Duodenal mucosa (tissue), 2 donors: ENCODE results near the gene TSHZ2.

Experiments used
- H3K27ac ChIP-seq: one replicate; pipeline ENCODE4 v1.7.0; 2013; ENCODE audit warnings: low read depth, low read length
- H3K27me3 ChIP-seq, 2 donors: one replicate each; pipeline ENCODE4 v1.7.0; 2013; ENCODE audit warnings: low read length in 2 of 2, control low read depth in 1 of 2; ENCODE audit not compliant: insufficient read depth in 2 of 2, control insufficient read depth in 1 of 2
- H3K36me3 ChIP-seq, 2 donors: one replicate each; pipeline ENCODE4 v1.7.0; 2013; ENCODE audit warnings: low read length in 2 of 2, control low read depth in 1 of 2; ENCODE audit not compliant: insufficient read depth in 2 of 2, control insufficient read depth in 1 of 2
- H3K4me1 ChIP-seq, 2 donors: one replicate each; pipeline ENCODE4 v1.7.0; 2013; ENCODE audit warnings: low read length in 2 of 2, control low read depth in 1 of 2; ENCODE audit not compliant: insufficient read depth in 2 of 2, control insufficient read depth in 1 of 2
- H3K4me3 ChIP-seq, 2 donors: one replicate each; pipeline ENCODE4 v1.7.0; 2013; ENCODE audit warnings: low read length in 2 of 2, low read depth in 1 of 2
- H3K9ac ChIP-seq, 2 donors: one replicate each; pipeline ENCODE4 v1.7.0; 2013; ENCODE audit warnings: low read length in 2 of 2, low read depth in 1 of 2
- H3K9me3 ChIP-seq, 2 donors: one replicate each; pipeline ENCODE4 v1.7.0; 2013; ENCODE audit warnings: low read length in 2 of 2, control low read depth in 1 of 2; ENCODE audit not compliant: control insufficient read depth in 1 of 2

TSHZ2 gene

GRCh38 chr20:53238121-53238660 lies 266.0 kb downstream of the TSHZ2 start:
- Histone ChIP-seq H3K4me1 (no peaks in the 10 kb centered on the region), H3K9me3 (peaks cover 0 to 2% of the 10 kb centered on the region in 2 donors), H3K27me3 (no peaks in the 10 kb centered on the region), H3K27ac (no peak overlapping the region), H3K9ac (no peak overlapping the region), H3K36me3 (no peaks in the 10 kb centered on the region), H3K4me3 (no peak overlapping the region)

DNA sequence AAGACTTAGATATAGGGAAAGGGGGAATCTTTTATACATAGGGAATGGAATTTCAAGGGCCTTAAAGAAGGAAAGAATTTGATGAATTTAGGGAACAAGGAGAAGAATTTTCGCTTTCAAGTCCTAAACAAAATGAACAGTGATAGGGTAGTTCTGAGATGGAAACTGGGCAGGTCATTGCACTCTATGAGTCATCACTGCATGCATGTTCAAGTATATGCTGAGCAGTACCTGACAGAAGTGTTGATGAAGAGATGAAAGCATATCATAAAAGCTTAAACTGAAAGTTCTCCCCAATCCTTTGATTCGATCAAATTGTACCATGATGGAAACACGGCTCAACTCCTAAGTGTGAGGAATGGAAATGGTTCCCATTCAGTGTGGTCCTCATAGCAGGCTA lies 271.0 kb downstream of the TSHZ2 start:
- Histone ChIP-seq H3K27ac (no peak overlapping the region), H3K9ac (no peak overlapping the region), H3K27me3 (no peaks in the 10 kb centered on the region), H3K4me1 (no peaks in the 10 kb centered on the region), H3K36me3 (no peaks in the 10 kb centered on the region), H3K4me3 (no peak overlapping the region), H3K9me3 (no peaks in the 10 kb centered on the region)

GRCh38 chr20:53244711-53245110 lies 272.6 kb downstream of the TSHZ2 start:
- no peak overlapping the region for H3K9ac ChIP-seq
- H3K27me3 ChIP-seq, result no peaks in the 10 kb centered on the region
- H3K36me3 ChIP-seq, result no peaks in the 10 kb centered on the region
- H3K4me3 ChIP-seq, result no peak overlapping the region
- no peaks in the 10 kb centered on the region for H3K9me3 ChIP-seq
- H3K27ac ChIP-seq, result no peak overlapping the region
- H3K4me1 ChIP-seq, result no peaks in the 10 kb centered on the region

GRCh38 chr20:53245574-53245973 lies 273.4 kb downstream of the TSHZ2 start:
- Histone ChIP-seq H3K4me1 (no peaks in the 10 kb centered on the region), H3K9me3 (no peaks in the 10 kb centered on the region), H3K9ac (no peak overlapping the region), H3K27me3 (no peaks in the 10 kb centered on the region), H3K4me3 (no peak overlapping the region), H3K36me3 (no peaks in the 10 kb centered on the region), H3K27ac (no peak overlapping the region)

GRCh38 chr20:53247468-53248103 lies 275.4 kb downstream of the TSHZ2 start:
- Histone ChIP-seq H3K9me3 (no peaks in the 10 kb centered on the region), H3K27ac (no peak overlapping the region), H3K36me3 (no peaks in the 10 kb centered on the region), H3K27me3 (no peaks in the 10 kb centered on the region), H3K4me3 (no peak overlapping the region), H3K4me1 (no peaks in the 10 kb centered on the region), H3K9ac (no peak overlapping the region)

- Histone ChIP-seq H3K36me3 (peaks cover 0 to 5% of the 10 kb centered on the region in 2 donors), H3K4me3 (no peak overlapping the region), H3K4me1 (no peaks in the 10 kb centered on the region), H3K9me3 (no peaks in the 10 kb centered on the region), H3K27ac (no peak overlapping the region), H3K27me3 (no peaks in the 10 kb centered on the region), H3K9ac (no peak overlapping the region)
These were observed 278.3 kb downstream of the TSHZ2 start for GRCh38 chr20:53250456-53250855.

GRCh38 chr20:53252002-53252401 lies 279.8 kb downstream of the TSHZ2 start:
- no peak overlapping the region for H3K9ac ChIP-seq
- no peak overlapping the region for H3K4me3 ChIP-seq
- no peak overlapping the region for H3K27ac ChIP-seq
- no peaks in the 10 kb centered on the region for H3K9me3 ChIP-seq
- no peaks in the 10 kb centered on the region for H3K4me1 ChIP-seq
- H3K36me3 ChIP-seq, result peaks cover 0 to 5% of the 10 kb centered on the region in 2 donors
- no peaks in the 10 kb centered on the region for H3K27me3 ChIP-seq

GRCh38 chr20:53253668-53254067 lies 281.5 kb downstream of the TSHZ2 start:
- no peak overlapping the region for H3K4me3 ChIP-seq
- no peak overlapping the region for H3K9ac ChIP-seq
- no peaks in the 10 kb centered on the region for H3K9me3 ChIP-seq
- no peaks in the 10 kb centered on the region for H3K27me3 ChIP-seq
- H3K36me3 ChIP-seq, result peaks cover 0 to 5% of the 10 kb centered on the region in 2 donors
- H3K4me1 ChIP-seq, result no peaks in the 10 kb centered on the region
- no peak overlapping the region for H3K27ac ChIP-seq

DNA sequence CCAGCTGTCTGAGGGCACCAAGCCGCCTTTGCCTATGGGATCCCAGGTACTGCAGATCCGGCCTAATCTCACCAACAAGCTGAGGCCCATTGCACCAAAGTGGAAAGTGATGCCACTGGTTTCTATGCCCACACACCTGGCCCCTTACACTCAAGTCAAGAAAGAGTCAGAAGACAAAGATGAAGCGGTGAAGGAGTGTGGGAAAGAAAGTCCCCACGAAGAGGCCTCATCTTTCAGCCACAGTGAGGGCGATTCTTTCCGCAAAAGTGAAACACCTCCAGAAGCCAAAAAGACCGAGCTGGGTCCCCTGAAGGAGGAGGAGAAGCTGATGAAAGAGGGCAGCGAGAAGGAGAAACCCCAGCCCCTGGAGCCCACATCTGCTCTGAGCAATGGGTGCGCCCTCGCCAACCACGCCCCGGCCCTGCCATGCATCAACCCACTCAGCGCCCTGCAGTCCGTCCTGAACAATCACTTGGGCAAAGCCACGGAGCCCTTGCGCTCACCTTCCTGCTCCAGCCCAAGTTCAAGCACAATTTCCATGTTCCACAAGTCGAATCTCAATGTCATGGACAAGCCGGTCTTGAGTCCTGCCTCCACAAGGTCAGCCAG lies 283.0 kb downstream of the TSHZ2 start:
- Histone ChIP-seq H3K36me3 (peaks cover 0 to 5% of the 10 kb centered on the region in 2 donors), H3K9me3 (no peaks in the 10 kb centered on the region), H3K27me3 (no peaks in the 10 kb centered on the region), H3K4me3 (no peak overlapping the region), H3K4me1 (no peaks in the 10 kb centered on the region), H3K27ac (no peak overlapping the region), H3K9ac (no peak overlapping the region)

DNA sequence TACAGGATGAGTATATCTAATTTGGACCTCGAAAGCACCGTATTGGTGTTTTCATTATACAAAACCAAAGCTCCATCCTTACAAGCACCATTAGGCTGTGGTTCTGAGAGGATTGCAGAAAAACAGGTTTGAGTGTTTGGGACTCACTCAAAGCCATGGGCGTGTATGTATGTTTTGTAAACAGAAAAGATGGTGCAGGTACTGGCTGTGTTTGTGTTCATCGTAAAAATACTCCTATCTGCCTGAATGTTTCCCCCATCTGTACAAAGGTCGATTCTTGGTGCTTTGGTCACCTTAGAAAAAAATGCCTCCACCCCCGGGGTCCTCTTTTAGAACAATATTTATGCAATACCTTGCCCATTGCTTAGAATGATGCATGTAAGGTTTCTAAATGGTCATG lies 286.6 kb downstream of the TSHZ2 start:
- Histone ChIP-seq H3K27me3 (no peaks in the 10 kb centered on the region), H3K9ac (no peak overlapping the region), H3K4me1 (no peaks in the 10 kb centered on the region), H3K27ac (no peak overlapping the region), H3K4me3 (no peak overlapping the region), H3K36me3 (peaks cover 0 to 2% of the 10 kb centered on the region in 2 donors), H3K9me3 (no peaks in the 10 kb centered on the region)
